RCC 7860 (cell line): Measurements from ENCODE around the gene APOL6.
"Not testable (repeated sequence)": the region's sequence is repeated elsewhere in the genome, so short reads cannot be mapped to it uniquely, and the experiment has no call there.

Experiments
- DNase-seq: peaks from one replicate; pipeline ENCODE4 v3.0.0-alpha.2; 2015; ENCODE audit warnings: low spot score
- FAIRE-seq: peaks from 2 replicates; lab custom pipeline; 2012; peaks lifted over from hg19 to GRCh38; lab: Jason Lieb, UNC

APOL6 gene

DNA sequence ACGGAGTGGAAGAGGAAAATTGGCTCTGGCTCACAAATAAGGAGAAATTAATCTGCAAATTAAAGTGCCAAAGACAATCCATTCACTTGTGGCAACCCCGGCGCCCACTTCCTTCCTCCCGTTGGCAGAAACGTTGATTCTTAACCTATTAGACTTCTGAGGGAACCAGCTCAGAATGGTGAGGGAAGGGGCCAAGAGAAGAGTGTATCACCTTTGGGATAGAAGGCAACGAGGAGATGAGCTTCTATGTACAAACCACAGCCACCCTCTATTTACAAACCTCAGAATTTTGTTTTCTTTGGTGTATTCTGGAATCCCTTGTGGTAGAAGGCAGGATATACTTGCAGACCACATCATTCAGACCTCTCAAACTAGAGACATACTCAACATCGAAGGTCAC lies 32.2 kb upstream of the APOL6 start:
- DNase-seq (no peak), FAIRE-seq (no peak)

- no peak for DNase-seq
- no peak for FAIRE-seq
Measured at GRCh38 chr22:35617137-35617755, 31.0 kb upstream of the APOL6 start, which contains the start of gene MB. Gene MB (minus strand): TSS chr22:35617329. CDS start chr22:35617257, 72 bp downstream.

GRCh38 chr22:35618427-35619223 lies 29.6 kb upstream of the APOL6 start:
- FAIRE-seq (no peak), DNase-seq (no peak)

- no peak for FAIRE-seq
- no peak for DNase-seq
Measured at GRCh38 chr22:35619336-35620094, 28.7 kb upstream of the APOL6 start.

- FAIRE-seq (no peak), DNase-seq (no peak)
Measured at GRCh38 chr22:35620624-35621251, 27.5 kb upstream of the APOL6 start.

DNA sequence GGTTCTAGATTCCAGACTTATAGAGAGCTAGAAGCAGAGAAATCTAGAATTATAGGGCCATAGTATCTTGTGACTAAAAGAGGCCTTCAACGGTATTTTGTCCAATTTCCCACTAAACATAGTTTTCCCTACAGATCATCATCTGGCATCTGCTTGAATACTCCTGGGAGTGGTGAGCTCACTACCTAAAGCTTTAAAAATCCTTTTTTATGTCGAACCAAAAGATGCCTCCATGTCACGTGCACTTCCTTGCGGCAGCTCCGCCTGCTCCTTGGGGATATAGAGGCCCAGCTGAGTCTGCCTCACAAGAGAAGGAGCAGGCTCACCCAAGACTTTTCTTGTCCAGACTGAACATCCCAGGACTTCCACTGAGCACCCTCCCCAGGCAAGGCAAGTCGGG lies 26.8 kb upstream of the APOL6 start:
- FAIRE-seq: no peak
- no peak for DNase-seq

DNA sequence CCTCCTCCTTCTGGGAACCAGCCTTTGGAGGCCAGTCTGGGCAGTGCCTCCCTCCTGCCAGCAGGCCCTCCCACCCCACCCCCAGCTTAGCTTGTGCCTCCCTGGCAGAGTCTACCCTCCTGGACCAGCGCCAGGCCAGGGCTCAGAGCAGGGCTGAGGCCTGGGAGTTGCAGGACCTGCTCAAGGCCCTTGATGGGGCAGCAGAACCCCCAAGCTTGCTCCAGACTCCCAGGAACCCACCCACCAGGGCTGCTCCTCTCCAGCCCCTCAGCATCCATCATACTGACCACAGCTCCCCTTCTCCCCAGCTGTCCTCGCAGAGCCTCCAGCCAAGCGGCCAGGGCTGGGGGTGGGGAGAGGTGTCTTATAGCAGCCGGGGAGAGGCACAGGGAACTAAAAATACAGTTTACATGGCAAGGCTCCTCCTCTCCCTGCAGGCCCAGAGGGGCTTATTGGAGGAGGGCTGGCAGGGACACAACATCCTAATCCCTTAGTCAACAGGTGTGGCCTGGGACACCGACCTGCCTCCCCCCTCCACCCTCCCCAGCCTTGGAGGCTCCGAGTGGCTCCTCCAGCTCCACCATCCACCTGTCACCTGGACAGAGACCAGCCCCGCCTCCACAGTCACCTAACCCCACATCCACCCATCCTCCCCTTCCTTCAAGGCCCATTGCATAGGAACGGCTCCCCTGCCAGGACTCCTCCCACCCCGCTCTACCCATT lies 25.9 kb upstream of the APOL6 start:
- no peak for FAIRE-seq
- DNase-seq: no peak

DNA sequence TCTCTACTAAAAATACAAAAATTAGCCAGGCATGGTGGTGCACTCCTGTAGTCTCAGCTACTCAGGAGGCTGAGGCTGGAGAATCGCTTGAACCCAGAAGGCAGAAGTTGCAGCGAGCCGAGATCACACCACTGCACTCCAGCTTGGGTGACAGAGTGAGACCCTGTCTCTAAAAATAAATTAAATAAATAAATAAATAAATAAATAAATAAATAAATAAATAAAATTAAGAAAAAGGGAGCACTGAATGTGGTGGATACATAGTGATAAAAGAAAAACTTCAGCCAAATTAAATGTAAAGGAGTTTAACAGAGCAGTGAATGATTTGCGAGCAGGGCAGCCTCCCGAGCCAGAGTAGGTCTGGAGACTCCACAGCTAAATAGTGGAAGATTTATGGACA lies 24.4 kb upstream of the APOL6 start:
- not testable (repeated sequence) for FAIRE-seq, DNase-seq

DNA sequence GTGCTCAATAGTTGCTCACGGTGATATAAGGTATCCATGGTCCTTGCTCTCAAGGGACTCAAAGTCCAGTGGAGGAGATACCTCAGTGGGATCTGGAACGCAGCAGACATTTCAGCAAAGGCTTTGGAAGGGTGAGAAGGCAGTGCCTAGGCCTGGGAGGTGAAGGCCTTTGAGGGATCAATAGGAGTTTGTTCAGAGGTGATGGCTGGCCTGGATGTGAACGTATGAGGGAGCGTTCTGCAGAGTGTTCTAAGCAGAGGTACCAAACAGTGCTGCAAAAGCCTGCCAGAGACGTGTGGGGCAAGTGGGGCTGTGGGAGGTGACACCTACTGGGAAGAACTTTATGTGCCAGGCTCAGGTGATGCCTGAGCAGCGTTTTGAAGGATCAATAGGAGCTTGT lies 23.7 kb upstream of the APOL6 start:
- FAIRE-seq: no peak
- no peak for DNase-seq

DNA sequence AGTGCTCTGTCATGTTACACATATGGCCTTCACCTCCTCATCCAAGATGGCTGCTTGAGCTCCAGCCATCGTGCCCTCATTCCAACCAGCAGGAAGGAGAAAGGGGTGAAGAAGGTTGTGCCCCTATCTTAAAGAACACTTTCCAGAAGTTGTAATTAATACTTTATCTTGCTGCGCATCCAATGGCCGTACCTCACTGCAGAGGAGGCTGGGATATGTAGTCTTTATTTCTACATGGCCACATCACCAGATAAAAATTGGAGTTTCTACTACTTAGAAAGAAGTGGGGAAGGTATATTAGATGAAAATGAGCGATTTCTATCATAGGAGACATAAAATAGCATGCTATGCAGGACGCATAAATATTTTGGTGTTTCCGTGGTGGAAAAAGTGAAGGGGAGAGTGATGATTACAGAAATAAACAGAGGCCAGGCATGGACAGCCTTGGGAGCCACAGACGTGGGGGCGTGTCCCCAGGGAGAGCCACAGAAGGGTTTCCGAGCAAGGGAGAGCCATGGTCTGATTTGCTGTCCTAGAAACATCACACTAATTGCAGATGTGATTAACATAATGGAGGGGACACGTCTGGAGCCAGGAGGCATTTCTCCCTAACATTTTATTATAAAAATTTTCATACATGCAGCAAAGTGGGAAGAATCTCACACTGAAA lies 22.3 kb upstream of the APOL6 start:
- no peak for DNase-seq
- FAIRE-seq: no peak

DNA sequence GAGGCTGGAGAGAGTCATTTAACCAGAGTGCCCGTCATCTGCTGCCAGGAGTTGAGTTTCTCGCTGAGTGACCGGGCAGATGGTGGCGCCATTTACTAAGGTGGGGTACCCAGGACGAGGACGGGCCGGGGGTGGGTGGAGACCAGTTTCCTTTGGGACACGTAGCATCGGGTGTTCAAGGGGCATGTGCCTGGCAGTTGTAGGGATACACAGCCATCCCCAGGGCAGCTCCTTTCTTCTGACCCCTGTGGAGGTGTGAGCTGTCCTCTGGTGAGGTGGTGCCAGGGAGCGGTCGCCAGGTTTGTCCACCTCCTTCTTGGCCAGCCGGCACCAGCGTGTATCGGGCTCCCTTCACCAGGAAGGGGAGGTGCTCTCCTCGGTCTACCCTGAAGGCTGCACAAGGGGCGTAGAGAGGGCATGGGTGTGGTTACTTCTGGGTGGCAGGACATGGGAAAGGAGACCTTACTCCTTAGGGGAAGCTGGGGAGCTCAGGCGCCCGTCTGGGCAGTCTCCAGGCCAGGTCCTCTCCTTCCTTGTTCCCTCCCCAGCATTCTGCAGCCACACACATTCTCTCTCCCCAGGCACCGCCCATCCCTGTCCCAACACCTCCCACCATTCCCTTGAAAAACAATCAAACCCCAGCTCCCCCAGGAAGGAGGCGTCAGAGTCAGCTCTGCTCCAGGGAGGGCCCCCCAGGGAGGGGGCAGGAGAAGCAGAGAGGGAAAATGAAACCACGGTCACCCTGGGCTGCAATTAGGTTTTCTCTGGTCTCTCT lies 20.8 kb upstream of the APOL6 start:
- DNase-seq (peak; percentile 92), FAIRE-seq (peak; percentile 92)

- FAIRE-seq: no peak
- DNase-seq: no peak
Measured at GRCh38 chr22:35628732-35629131, 19.5 kb upstream of the APOL6 start.

DNA sequence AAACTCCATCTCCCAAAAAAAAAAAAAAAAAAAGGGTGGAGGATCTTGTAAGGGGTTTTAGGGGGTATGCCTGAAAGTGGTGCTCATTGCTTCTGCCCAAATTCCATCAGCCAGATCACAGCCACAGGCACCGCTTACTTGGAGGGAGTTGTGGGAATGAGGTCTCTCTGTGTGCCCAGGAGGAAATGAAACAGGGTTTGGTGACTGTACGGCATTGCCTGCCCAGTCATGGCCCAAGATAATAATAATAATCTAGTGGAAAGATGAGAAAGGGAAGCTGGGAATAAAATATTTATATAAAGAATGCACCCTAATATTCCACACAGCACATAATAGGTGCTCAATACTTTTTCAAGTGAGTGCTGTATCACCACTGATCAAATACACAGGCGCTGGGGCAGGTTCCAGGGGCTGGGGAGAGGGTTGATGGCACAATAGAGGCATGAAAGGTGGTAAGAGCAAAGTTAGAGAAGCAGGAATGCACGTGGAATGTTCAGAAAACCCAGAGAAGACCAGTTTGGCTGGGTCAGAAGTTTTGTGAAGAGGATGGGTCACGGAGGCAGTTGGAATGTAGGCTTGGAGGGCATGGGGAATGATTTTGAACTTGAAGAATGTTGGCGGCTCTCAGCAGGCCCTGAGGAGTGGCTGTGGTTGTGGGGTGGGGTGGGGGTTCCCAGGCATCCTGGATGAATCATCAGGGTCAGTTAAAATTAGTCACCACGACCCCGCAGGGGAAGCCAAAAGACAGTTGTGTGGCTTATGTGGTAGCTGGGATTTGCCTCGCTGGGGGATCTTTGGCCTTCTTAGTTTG lies 18.6 kb upstream of the APOL6 start:
- FAIRE-seq: peak; percentile 96
- peak; percentile 97 for DNase-seq

DNA sequence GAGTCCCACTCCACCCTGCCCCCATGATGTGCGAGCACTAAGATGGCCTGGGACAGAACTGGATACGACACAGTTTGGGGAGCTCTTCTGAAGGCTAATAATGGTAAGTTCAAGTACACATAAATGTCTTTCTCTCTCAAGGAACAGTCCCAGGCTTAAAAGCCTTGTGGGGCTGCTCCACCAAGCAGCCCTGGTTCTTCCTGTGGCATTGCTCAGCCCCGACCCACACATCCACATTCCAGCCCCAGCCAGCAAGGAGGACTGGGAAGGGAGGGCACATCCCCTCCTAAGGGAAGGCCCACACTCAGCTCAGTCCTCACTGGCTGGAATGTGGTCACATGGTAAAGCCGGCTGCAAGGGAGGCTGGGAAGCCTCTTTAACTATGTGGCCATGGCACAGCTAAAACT lies 17.9 kb upstream of the APOL6 start:
- peak; percentile 62 for DNase-seq
- no peak for FAIRE-seq

DNA sequence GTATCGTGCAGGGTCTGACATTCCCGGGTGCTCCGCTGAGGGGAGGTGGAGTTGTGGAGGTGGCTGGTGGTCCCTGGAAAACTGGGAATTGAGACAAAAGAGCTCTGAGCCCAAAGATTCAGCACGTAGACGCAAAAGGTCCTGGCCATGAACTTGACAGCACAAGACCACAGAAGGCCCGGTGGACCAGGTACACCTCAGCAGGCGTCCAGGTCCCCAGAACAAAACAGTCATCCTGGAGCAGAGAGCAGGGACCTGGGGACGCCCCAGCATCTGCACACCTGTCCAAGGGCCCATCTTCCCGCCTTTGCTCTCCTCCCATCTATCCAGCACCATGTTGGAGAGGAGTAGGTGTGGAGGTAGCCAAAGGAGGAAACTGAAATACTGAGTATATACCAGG lies 17.4 kb upstream of the APOL6 start:
- DNase-seq (no peak), FAIRE-seq (no peak)

GRCh38 chr22:35631597-35631996 lies 16.6 kb upstream of the APOL6 start:
- FAIRE-seq (no peak), DNase-seq (peak; percentile 16)

GRCh38 chr22:35632935-35633334 lies 15.3 kb upstream of the APOL6 start:
- DNase-seq (no peak), FAIRE-seq (no peak)

GRCh38 chr22:35633520-35633919 lies 14.7 kb upstream of the APOL6 start:
- FAIRE-seq: no peak
- DNase-seq: no peak
